ENCODE results near the gene SLC46A3. TPM values are rescaled to one million over a fixed set of nuclear protein-coding genes. Genes with fewer than 3 reads are reported as not detected.
A peak's percentile ranks its signal among the peaks of the same experiment; 100 is the strongest.

SLC46A3 gene, protein sequence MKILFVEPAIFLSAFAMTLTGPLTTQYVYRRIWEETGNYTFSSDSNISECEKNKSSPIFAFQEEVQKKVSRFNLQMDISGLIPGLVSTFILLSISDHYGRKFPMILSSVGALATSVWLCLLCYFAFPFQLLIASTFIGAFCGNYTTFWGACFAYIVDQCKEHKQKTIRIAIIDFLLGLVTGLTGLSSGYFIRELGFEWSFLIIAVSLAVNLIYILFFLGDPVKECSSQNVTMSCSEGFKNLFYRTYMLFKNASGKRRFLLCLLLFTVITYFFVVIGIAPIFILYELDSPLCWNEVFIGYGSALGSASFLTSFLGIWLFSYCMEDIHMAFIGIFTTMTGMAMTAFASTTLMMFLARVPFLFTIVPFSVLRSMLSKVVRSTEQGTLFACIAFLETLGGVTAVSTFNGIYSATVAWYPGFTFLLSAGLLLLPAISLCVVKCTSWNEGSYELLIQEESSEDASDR
- polyA plus RNA-seq = 10 to 100 TPM; 15.7 to 28.8 (median 26.7) TPM

DNA sequence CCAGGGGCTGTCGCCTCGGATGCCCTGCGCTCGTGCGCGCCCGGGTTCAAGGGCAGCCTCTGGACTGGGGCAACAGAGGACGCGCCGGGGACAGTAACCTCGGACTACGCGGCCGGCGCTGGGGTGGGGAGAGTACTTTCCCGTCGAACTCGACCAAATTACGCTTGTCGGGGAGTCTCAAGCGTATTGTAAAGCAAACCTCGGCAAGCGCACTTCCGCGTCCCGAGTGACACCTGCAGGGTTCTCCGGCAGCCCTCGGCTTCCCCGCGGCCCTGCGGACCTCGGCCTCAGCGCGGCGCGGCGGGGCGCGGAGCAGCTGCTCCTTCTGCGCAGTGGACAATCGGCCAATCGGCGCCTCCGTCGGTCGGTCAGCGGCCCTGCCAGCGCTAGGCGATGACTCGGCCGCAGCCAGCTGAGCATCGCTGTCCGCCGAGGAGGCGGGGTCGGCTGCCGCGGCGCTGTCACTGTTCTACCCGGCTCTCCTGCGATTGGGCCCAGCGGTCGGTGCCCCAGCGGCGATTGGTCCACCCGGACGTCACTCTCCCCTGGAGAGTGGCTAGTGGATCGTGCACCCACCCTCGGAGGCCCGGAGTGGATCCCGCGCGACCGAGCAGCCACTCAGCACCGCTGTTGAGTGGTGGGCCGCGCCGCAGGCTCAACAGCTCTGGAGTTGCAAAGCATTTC lies at the start of gene SLC46A3:
Gene SLC46A3 (minus strand): TSS at position 428 of the 684 bp plus-strand sequence. CDS start 972 bp downstream, outside the sequence.
- peak; percentile 95 to 97 (median 96) for DNase-seq
- Mint-ChIP-seq H3K4me3 (peak within 1 kb of the TSS; percentile 96 to 98 (median 97)), H3K27me3 (ENCODE audit: low read depth in 3 of 3) (peaks cover 2 to 18% (median 10%) of the 10 kb centered on the region in 3 donors), H3K27ac (peak within 1 kb of the TSS; percentile 94 to 98 (median 95)), H3K4me1 (peaks cover 28 to 42% of the 10 kb centered on the region in 2 donors), H3K9me3 (no peaks in the 10 kb centered on the region), H3K36me3 (no peaks in the 10 kb centered on the region)

- no peaks in the 10 kb centered on the region for H3K4me1 Mint-ChIP-seq
- H3K9me3 Mint-ChIP-seq = peaks cover 5 to 21% (median 10%) of the 10 kb centered on the region in 6 donors
- H3K27me3 Mint-ChIP-seq (ENCODE audit: low read depth in 3 of 3) = peaks cover 1 to 11% (median 6%) of the 10 kb centered on the region in 3 donors
- H3K36me3 Mint-ChIP-seq = peaks cover 0 to 3% (median 0%) of the 10 kb centered on the region in 3 donors
- H3K27ac Mint-ChIP-seq = no peak overlapping the region
- no peak overlapping the region for H3K4me3 Mint-ChIP-seq
- DNase-seq = no peak
Observed at GRCh38 chr13:28763887-28764286, 45.1 kb upstream of the SLC46A3 start.

GRCh38 chr13:28761586-28761985 lies 42.8 kb upstream of the SLC46A3 start:
- Mint-ChIP-seq H3K4me3 (no peak overlapping the region), H3K4me1 (no peaks in the 10 kb centered on the region), H3K27ac (no peak overlapping the region), H3K36me3 (peaks cover 0 to 5% (median 0%) of the 10 kb centered on the region in 3 donors), H3K27me3 (ENCODE audit: low read depth in 3 of 3) (peaks cover 4 to 15% (median 6%) of the 10 kb centered on the region in 3 donors), H3K9me3 (peaks cover 10 to 21% (median 17%) of the 10 kb centered on the region in 6 donors)
- DNase-seq = no peak

- peaks cover 10 to 21% (median 16%) of the 10 kb centered on the region in 6 donors for H3K9me3 Mint-ChIP-seq
- peaks cover 10 to 15% of the 10 kb centered on the region in 2 donors for H3K4me1 Mint-ChIP-seq
- H3K4me3 Mint-ChIP-seq = peak overlapping the region; percentile 64 to 82 (median 81)
- no peak for DNase-seq
- peaks cover 5 to 12% (median 7%) of the 10 kb centered on the region in 3 donors for H3K27me3 Mint-ChIP-seq (ENCODE audit: low read depth in 3 of 3)
- H3K27ac Mint-ChIP-seq = peak overlapping the region in 3 of 6 donors; percentile 71 to 94 (median 85)
- H3K36me3 Mint-ChIP-seq = peaks cover 0 to 5% (median 0%) of the 10 kb centered on the region in 3 donors
Observed at GRCh38 chr13:28755546-28755870, 36.7 kb upstream of the SLC46A3 start.

GRCh38 chr13:28754698-28755545 lies 36.2 kb upstream of the SLC46A3 start:
- peak overlapping the region; percentile 64 to 82 (median 81) for H3K4me3 Mint-ChIP-seq
- peaks cover 0 to 5% (median 0%) of the 10 kb centered on the region in 3 donors for H3K36me3 Mint-ChIP-seq
- peak overlapping the region; percentile 41 to 94 (median 84) for H3K27ac Mint-ChIP-seq
- H3K4me1 Mint-ChIP-seq = peaks cover 10 to 15% of the 10 kb centered on the region in 2 donors
- H3K27me3 Mint-ChIP-seq (ENCODE audit: low read depth in 3 of 3) = peaks cover 5 to 10% (median 7%) of the 10 kb centered on the region in 3 donors
- peak; percentile 1 to 11 (median 4) for DNase-seq
- peaks cover 10 to 21% (median 15%) of the 10 kb centered on the region in 6 donors for H3K9me3 Mint-ChIP-seq

GRCh38 chr13:28753946-28754345 lies 35.2 kb upstream of the SLC46A3 start:
- DNase-seq = no peak
- peaks cover 10 to 15% of the 10 kb centered on the region in 2 donors for H3K4me1 Mint-ChIP-seq
- H3K36me3 Mint-ChIP-seq = peaks cover 0 to 2% (median 0%) of the 10 kb centered on the region in 3 donors
- peak overlapping the region in 3 of 5 donors; percentile 16 to 56 (median 44) for H3K4me3 Mint-ChIP-seq
- H3K9me3 Mint-ChIP-seq = peaks cover under 1 to 12% (median 8%) of the 10 kb centered on the region in 6 donors
- H3K27ac Mint-ChIP-seq = peak overlapping the region in 2 of 6 donors; percentile 3 to 10
- H3K27me3 Mint-ChIP-seq (ENCODE audit: low read depth in 3 of 3) = peaks cover 4 to 13% (median 7%) of the 10 kb centered on the region in 3 donors

- DNase-seq = no peak
- H3K27ac Mint-ChIP-seq = no peak overlapping the region
- H3K9me3 Mint-ChIP-seq = peaks cover 0 to 8% (median 3%) of the 10 kb centered on the region in 6 donors
- H3K4me3 Mint-ChIP-seq = no peak overlapping the region
- H3K36me3 Mint-ChIP-seq = no peaks in the 10 kb centered on the region
- H3K4me1 Mint-ChIP-seq = peaks cover 10 to 15% of the 10 kb centered on the region in 2 donors
- H3K27me3 Mint-ChIP-seq (ENCODE audit: low read depth in 3 of 3) = peaks cover 4 to 13% (median 7%) of the 10 kb centered on the region in 3 donors
Observed at GRCh38 chr13:28753208-28753892, 34.6 kb upstream of the SLC46A3 start.

DNA sequence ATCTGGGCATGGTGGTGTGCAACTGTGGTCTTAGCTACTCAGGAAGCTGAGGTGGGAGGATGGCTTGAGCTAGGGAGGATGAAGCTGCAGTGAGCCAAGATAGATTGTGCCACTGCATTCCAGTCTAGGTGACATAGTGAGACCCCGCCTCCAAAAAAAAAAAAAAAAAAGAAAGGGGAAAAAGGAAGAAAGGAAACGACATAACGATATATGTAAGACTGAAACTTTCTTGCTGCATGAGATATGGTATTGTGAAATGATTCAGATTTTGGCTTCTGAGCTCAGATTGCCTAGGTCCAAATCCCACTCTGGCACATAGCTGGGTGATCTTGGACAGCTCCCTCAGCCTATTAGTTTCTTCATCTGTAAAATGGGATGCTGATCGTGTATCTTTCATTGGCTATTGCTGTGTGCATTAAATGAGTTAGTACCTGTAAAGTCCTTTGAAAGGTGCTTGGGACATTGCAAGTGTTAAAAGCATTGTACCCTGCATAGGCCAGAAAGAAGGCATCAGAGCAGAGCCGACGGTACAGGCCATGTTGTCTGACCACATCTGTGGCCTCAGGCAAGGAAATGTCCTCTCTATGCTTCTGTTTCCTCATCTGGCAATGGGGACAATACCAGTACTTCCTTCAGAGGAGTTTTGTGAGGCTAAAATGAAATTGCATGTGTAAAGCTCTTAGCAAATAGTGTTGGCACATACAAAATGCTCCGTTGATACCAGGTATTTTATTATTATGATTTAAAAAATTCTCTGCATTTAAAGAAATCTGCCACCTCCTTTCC lies 32.6 kb upstream of the SLC46A3 start:
- no peak overlapping the region for H3K27ac Mint-ChIP-seq
- DNase-seq = no peak
- H3K36me3 Mint-ChIP-seq = no peaks in the 10 kb centered on the region

DNA sequence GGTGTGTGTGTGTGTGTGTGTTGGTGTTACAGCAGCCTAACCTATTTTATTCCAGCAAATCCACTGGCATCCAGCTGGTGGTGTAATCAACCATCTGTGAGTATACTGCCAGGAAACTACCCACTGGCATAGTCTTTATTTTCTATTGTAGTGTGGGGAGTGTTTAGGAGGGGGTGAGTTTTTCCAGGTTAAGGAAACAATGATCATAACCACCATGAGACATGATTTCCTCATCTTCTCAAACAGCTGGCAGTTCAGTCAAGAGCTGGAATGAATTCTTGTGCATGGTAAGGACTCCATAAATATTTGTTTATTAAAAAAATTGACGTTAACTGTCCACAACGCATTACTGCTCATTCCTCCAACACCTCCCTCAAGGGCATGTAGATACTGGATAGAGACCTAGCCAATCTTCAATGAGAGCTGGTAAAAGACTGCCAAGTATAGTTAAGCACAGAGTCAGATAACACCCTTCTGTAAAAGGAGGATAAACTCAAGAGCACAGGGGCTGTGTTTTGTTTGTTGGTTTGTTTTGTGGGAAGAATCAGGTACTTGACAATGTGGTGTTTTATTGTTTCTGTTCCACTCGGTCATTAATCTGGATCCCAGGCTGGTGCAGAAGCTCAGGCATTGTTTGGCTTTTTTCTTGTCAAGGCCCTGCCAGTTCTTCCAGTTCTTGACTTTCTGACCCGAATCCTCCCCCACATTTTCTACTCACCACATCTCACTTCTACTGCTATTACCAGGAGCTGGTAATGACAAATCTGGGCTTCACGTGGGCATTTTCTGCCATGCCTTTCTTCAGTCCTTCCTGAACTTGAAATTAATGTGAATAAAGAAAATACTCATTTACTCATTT lies 31.6 kb upstream of the SLC46A3 start:
- H3K4me3 Mint-ChIP-seq = no peak overlapping the region

More for the DNA sequence above, 32.6 kb upstream of the SLC46A3 start:
- peaks cover 0 to 11% (median 7%) of the 10 kb centered on the region in 3 donors for H3K27me3 Mint-ChIP-seq (ENCODE audit: low read depth in 3 of 3)
- peaks cover 10 to 15% of the 10 kb centered on the region in 2 donors for H3K4me1 Mint-ChIP-seq
- H3K9me3 Mint-ChIP-seq = no peaks in the 10 kb centered on the region
- no peak overlapping the region for H3K4me3 Mint-ChIP-seq

DNA sequence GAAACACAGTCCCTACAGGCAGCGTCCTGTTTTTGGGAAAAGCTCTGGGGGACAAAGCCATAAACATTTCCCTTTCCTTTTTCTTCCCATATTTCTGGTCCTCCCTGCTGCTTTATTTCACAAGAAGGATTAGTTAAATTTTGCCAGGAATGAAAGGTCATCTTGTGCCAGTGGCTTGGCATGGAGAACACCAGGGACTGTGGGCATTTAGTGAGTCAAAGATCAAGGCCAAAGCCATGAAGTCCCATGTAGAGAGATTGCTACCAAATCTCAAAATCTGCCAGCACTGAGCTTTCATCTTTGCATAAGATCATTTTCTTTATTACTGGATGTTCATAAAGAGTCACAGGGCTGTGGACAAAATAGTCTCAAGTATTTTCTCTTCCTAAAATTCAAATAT lies 29.1 kb upstream of the SLC46A3 start:
- Mint-ChIP-seq H3K4me1 (no peaks in the 10 kb centered on the region), H3K27ac (no peak overlapping the region), H3K9me3 (no peaks in the 10 kb centered on the region), H3K4me3 (no peak overlapping the region), H3K36me3 (no peaks in the 10 kb centered on the region), H3K27me3 (ENCODE audit: low read depth in 3 of 3) (peaks cover 2 to 12% (median 7%) of the 10 kb centered on the region in 3 donors)
- no peak for DNase-seq

More for the DNA sequence above, 31.6 kb upstream of the SLC46A3 start:
- no peaks in the 10 kb centered on the region for H3K36me3 Mint-ChIP-seq
- H3K27me3 Mint-ChIP-seq (ENCODE audit: low read depth in 3 of 3) = peaks cover 0 to 15% (median 7%) of the 10 kb centered on the region in 3 donors
- no peaks in the 10 kb centered on the region for H3K9me3 Mint-ChIP-seq
- H3K27ac Mint-ChIP-seq = no peak overlapping the region
- peaks cover 9 to 14% of the 10 kb centered on the region in 2 donors for H3K4me1 Mint-ChIP-seq
- DNase-seq = no peak

DNA sequence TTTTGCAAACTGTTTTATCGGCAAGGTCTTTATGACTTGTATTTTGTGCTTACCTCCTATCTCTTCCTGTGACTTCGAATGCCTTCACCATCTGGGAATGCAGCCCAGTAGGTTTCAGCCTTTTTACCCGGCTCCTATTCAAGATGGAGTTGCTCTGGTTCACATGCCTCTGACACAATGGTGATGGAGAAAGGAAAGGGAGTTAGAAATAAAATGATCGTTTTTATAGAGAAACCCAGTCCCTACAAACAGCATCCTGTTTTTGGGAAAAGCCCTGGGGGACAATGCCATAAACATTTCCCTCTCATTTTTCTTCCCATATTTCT lies 27.5 kb upstream of the SLC46A3 start:
- H3K4me1 Mint-ChIP-seq = no peaks in the 10 kb centered on the region
- H3K9me3 Mint-ChIP-seq = no peaks in the 10 kb centered on the region
- H3K27ac Mint-ChIP-seq = no peak overlapping the region
- H3K27me3 Mint-ChIP-seq (ENCODE audit: low read depth in 3 of 3) = peaks cover 2 to 12% (median 11%) of the 10 kb centered on the region in 3 donors
- no peak for DNase-seq
- H3K36me3 Mint-ChIP-seq = no peaks in the 10 kb centered on the region
- no peak overlapping the region for H3K4me3 Mint-ChIP-seq

All from immature natural killer cell (primary cell).